GM12878 (cell line): ENCODE data around the gene MGAT3. TPM values are rescaled to one million over a fixed set of nuclear protein-coding genes. Genes with fewer than 3 reads are reported as not detected.
A peak's percentile ranks its signal among the peaks of the same experiment; 100 is the strongest.

ENCODE experiments used
- ATAC-seq: fragments of 200-7000 bp; cut with Tn5 transposase; 3 replicates; pipeline ENCODE4 v1.9.1; 2020; ENCODE audit warnings: mild to moderate bottlenecking, moderate library complexity
- BruUV-seq: library from RNA; stranded (reverse); fragments of 400-500 nt; replicated peaks from 2 replicates; lab custom pipeline; 2021; lab: Mats Ljungman, UMichigan
- CTCF ChIA-PET: fragments of 300-600 bp; sonication (Branson Sonifier 250); formaldehyde crosslinking; extraction: SDS; loops from one replicate; lab custom pipeline; 2021; ENCODE audit warnings: inconsistent platforms; lab: Yijun Ruan, JAX
- POLR2A ChIA-PET: fragments of 350-600 bp; formaldehyde crosslinking; extraction: SDS; loops from one replicate; lab custom pipeline; 2021; ENCODE audit warnings: inconsistent platforms; lab: Charles Lee
- RAD21 ChIA-PET: fragments of 300-600 bp; sonication (Branson Sonifier 250); formaldehyde crosslinking; loops from one replicate; lab custom pipeline; 2023; ENCODE audit warnings: antibody characterized with exemption; ENCODE audit not compliant: unreplicated experiment; lab: Charles Lee
- SMC1A ChIA-PET: fragments of 300-600 bp; sonication (Branson Sonifier 250); formaldehyde crosslinking; loops from one replicate; lab custom pipeline; 2023; ENCODE audit not compliant: unreplicated experiment, uncharacterized antibody; lab: Charles Lee
- DNase-seq: peaks from one replicate; pipeline ENCODE4 v3.0.0-alpha.2; 2011; ENCODE audit warnings: low read depth, low spot score
- FAIRE-seq: peaks from 3 replicates; lab custom pipeline; 2011; peaks lifted over from hg19 to GRCh38; lab: Jason Lieb, UNC
- H2AFZ ChIP-seq: 2 replicates; pipeline ENCODE4 v1.6.0; 2011; ENCODE audit warnings: low read depth, low read length, control low read depth; ENCODE audit not compliant: control insufficient read depth
- H3K27ac ChIP-seq: 2 replicates; pipeline ENCODE4 v1.5.1; 2011; ENCODE audit warnings: control low read depth; ENCODE audit not compliant: control insufficient read depth, insufficient read depth
- H3K27me3 ChIP-seq, 2 experiments: replicated peaks in 1 of 2; 2 replicates each; pipeline versions ENCODE4 v1.6.0 to v1.6.1; 2011; ENCODE audit warnings: low read length in 1 of 2; ENCODE audit not compliant: control insufficient read depth in 2 of 2, insufficient read depth in 2 of 2
- H3K36me3 ChIP-seq, 2 experiments: 2 replicates each; pipeline ENCODE4 v1.5.1; 2011; ENCODE audit warnings: low read length in 1 of 2; ENCODE audit not compliant: control insufficient read depth in 2 of 2, insufficient read depth in 2 of 2
- H3K4me1 ChIP-seq: 2 replicates; pipeline ENCODE4 v1.6.1; 2011; ENCODE audit warnings: mild to moderate bottlenecking, low read length, moderate library complexity, mixed read lengths; ENCODE audit not compliant: control insufficient read depth, insufficient read depth
- H3K4me2 ChIP-seq: 2 replicates; pipeline ENCODE4 v1.6.0; 2011; ENCODE audit warnings: control low read depth; ENCODE audit not compliant: control insufficient read depth, insufficient read depth
- H3K4me3 ChIP-seq: fragments of 200-600 bp; sonication (generic); 2 replicates; pipeline ENCODE4 v1.5.1; 2016
- H3K79me2 ChIP-seq: 2 replicates; pipeline ENCODE4 v1.6.0; 2011; ENCODE audit warnings: low read length; ENCODE audit not compliant: control insufficient read depth, insufficient read depth
- H3K9ac ChIP-seq: 2 replicates; pipeline ENCODE4 v1.8.0; 2011; ENCODE audit warnings: low read length, control low read depth, mixed read lengths; ENCODE audit not compliant: control insufficient read depth, insufficient read depth
- H3K9me3 ChIP-seq: replicated peaks from 3 replicates; pipeline ENCODE4 v1.5.1; 2011; ENCODE audit warnings: mild to moderate bottlenecking, low read length; ENCODE audit not compliant: control insufficient read depth, insufficient read depth
- H4K20me1 ChIP-seq: 2 replicates; pipeline ENCODE4 v1.6.0; 2011; ENCODE audit not compliant: control insufficient read depth, insufficient read depth
- CUX1 ChIP-seq: IDR thresholded peaks from 2 replicates; pipeline ENCODE4 v1.6.1; 2012; ENCODE audit warnings: improper control_type of control experiment, low read depth, low read length; ENCODE audit not compliant: insufficient replicate concordance
- ELK1 ChIP-seq: IDR thresholded peaks from 2 replicates; pipeline ENCODE4 v1.6.1; 2012; ENCODE audit warnings: low read depth, low read length, improper control_type of control experiment
- IRF4 ChIP-seq: IDR thresholded peaks from 2 replicates; pipeline ENCODE4 v1.6.1; 2011; ENCODE audit warnings: low read depth, low read length
- MTA2 ChIP-seq: fragments of 450-650 bp; IDR thresholded peaks from 2 replicates; pipeline ENCODE4 v1.6.1; 2016; ENCODE audit warnings: low read depth, mild to moderate bottlenecking, moderate library complexity
- MXI1 ChIP-seq: fragments of 150-350 bp; IDR thresholded peaks from 2 replicates; pipeline ENCODE4 v1.6.1; 2011; ENCODE audit warnings: low read depth, mild to moderate bottlenecking, inconsistent platforms, low read length, improper control_type of control experiment
- NR2C2 ChIP-seq: IDR thresholded peaks from 2 replicates; pipeline ENCODE4 v1.6.1; 2011; ENCODE audit warnings: borderline replicate concordance, low read depth; ENCODE audit not compliant: control insufficient read depth, insufficient read length
- POLR2A ChIP-seq: IDR thresholded peaks from 2 replicates; pipeline ENCODE4 v1.6.1; 2011; ENCODE audit warnings: low read depth, mild to moderate bottlenecking, low read length
- RB1 ChIP-seq: fragments of 450-650 bp; formaldehyde crosslinking; IDR thresholded peaks from 2 replicates; pipeline ENCODE4 v1.6.1; 2017; ENCODE audit warnings: mild to moderate bottlenecking, borderline replicate concordance
- TAF1 ChIP-seq: IDR thresholded peaks from 2 replicates; pipeline ENCODE4 v1.6.1; 2011; ENCODE audit warnings: mild to moderate bottlenecking, low read depth, low read length, borderline replicate concordance
- ZBTB33 ChIP-seq: fragments of 450-650 bp; IDR thresholded peaks from 2 replicates; pipeline ENCODE4 v1.6.1; 2017; ENCODE audit warnings: mild to moderate bottlenecking
- WGBS: methylation state at CpG from one replicate; pipeline ENCODE4 v1.1.6; 2016; ENCODE audit warnings: low lambda C conversion rate; ENCODE audit not compliant: insufficient replicate concordance, insufficient coverage; ENCODE audit errors: missing lambda C conversion rate; 5-methylcytosine and 5-hydroxymethylcytosine counted together
- in situ Hi-C: fragments of 300-500 bp; cut with MboI; formaldehyde crosslinking; loops from 9 replicates; pipeline ENCODE4 v1.14.3; 2018; ENCODE audit warnings: mixed read lengths
- intact Hi-C: fragments of 100-400 bp; cut with micrococcal nuclease; formaldehyde crosslinking; loops from one replicate; pipeline ENCODE4 v1.14.2; 2022; ENCODE audit not compliant: unreplicated experiment
- polyA plus RNA-seq, 11 experiments: library from polyadenylated mRNA; depleted of rRNA in 4 of 11; unstranded in 6 of 11; stranded (reverse) in 5 of 11; fragments of >200 nt; fragmentation: Nextera tagmentation in 4 of 11; fragmentation: Illumina TruSeq in 1 of 11; extraction: Ambion mirVana in 4 of 11; extraction: Trizol in 1 of 11; gene quantifications; 1 replicate in 1 of 11; 2 replicates in 10 of 11; pipeline versions ENCODE4 v1.2.1 to v1.2.3, GENCODE V29; 2011 to 2016; ENCODE audit warnings: inconsistent platforms in 2 of 11, missing spikeins in 2 of 11, low read depth in 1 of 11
- total RNA-seq, 4 experiments: library from RNA; depleted of rRNA in 3 of 4; stranded (reverse); fragments of >200 nt in 3 of 4; fragmentation: Illumina TruSeq in 1 of 4; extraction: Trizol in 1 of 4; gene quantifications; 2 replicates each; pipeline versions ENCODE4 v1.2.1 to v1.2.3, GENCODE V29; 2013 to 2021
- TF ChIP-seq, protein P1 (sequence below): fragments of 450-650 bp; IDR thresholded peaks from 2 replicates; pipeline ENCODE4 v1.6.1; 2017; ENCODE audit warnings: antibody characterized with exemption, mild to moderate bottlenecking, moderate library complexity

The MGAT3 gene
- total and polyA plus RNA-seq, 10 of the 15 experiments (the other 5 are each of a cell fraction or from before 2014, with no cell fraction given) = 0.32 to 40.2 (median 11.9) TPM

DNA sequence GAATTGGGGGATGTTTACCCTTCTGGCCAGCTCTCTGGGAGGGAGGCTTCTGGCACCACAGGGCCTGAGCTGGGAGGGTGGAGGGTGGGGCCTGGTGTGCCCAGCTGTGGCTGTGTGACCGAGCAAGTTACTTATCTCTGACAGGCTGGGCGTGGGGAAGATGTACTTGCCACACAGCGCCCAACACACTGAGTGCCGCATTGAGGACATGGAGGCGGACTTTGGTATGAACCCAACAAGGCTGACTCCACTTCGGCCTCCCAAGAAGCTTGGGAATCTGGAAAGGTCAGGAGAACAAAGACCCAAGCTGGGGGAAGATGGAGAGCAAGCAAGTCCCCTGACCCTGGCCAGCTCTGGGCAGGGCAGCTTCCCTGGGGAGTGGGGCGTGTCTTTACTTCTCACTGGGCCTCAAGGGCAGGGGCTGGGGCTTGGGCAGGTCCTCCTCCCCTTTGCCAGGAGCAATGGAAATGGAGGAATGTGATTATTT, 2.4 kb upstream of the MGAT3 start:
- no peak for FAIRE-seq
- in situ Hi-C loops = no loop called here
- ATAC-seq = 0 out of 3 replicates have a peak, but pooled peaks have one; percentile 8
- no peak for DNase-seq
- Histone ChIP-seq H3K4me1 (peaks cover 20% of the 10 kb centered on the region), H3K9ac (no peak overlapping the region), H3K36me3 (no peaks in the 10 kb centered on the region; a peak in 1 of 4 replicates), H2AFZ (no peak overlapping the region), H3K27ac (no peak overlapping the region), H4K20me1 (no peaks in the 10 kb centered on the region), H3K4me2 (no peak overlapping the region), H3K79me2 (peaks cover 58% of the 10 kb centered on the region), H3K27me3 (no peaks in the 10 kb centered on the region), H3K4me3 (no peak overlapping the region), H3K9me3 (no peaks in the 10 kb centered on the region)
- WGBS = 86% methylated on average over 7 of the region's 7 CpGs
- SMC1A ChIA-PET = interaction anchor here (1.2 to 3.5 kb wide), 4 partner anchors 9 to 17 kb away, joined by 4 to 17 read pairs (median 4); no protein-coding TSS in a partner anchor
- no TSS peak for BruUV-seq
- intact Hi-C loops = no loop called here
- RAD21 ChIA-PET = interaction anchor here (1.0 to 1.6 kb wide), 5 partner anchors 12 to 44 kb away, joined by 3 to 5 read pairs (median 4); no protein-coding TSS in a partner anchor
- CTCF ChIA-PET = interaction anchor here (1.0 to 3.9 kb wide), 6 partner anchors 10 to 60 kb away, joined by 3 to 23 read pairs (median 3); no protein-coding TSS in a partner anchor
- POLR2A ChIA-PET = interaction anchor here (1.0 to 2.2 kb wide), 3 partner anchors 7 to 14 kb away, joined by 3 to 9 read pairs (median 4); no protein-coding TSS in a partner anchor
- TF ChIP-seq, protein P1, sequence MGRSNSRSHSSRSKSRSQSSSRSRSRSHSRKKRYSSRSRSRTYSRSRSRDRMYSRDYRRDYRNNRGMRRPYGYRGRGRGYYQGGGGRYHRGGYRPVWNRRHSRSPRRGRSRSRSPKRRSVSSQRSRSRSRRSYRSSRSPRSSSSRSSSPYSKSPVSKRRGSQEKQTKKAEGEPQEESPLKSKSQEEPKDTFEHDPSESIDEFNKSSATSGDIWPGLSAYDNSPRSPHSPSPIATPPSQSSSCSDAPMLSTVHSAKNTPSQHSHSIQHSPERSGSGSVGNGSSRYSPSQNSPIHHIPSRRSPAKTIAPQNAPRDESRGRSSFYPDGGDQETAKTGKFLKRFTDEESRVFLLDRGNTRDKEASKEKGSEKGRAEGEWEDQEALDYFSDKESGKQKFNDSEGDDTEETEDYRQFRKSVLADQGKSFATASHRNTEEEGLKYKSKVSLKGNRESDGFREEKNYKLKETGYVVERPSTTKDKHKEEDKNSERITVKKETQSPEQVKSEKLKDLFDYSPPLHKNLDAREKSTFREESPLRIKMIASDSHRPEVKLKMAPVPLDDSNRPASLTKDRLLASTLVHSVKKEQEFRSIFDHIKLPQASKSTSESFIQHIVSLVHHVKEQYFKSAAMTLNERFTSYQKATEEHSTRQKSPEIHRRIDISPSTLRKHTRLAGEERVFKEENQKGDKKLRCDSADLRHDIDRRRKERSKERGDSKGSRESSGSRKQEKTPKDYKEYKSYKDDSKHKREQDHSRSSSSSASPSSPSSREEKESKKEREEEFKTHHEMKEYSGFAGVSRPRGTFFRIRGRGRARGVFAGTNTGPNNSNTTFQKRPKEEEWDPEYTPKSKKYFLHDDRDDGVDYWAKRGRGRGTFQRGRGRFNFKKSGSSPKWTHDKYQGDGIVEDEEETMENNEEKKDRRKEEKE = no peak
- TF ChIP-seq RB1 = no peak
- TF ChIP-seq CUX1 = no peak
- TF ChIP-seq POLR2A = no peak
- TF ChIP-seq MTA2 = no peak
- no peak for TF ChIP-seq ELK1
- no peak for TF ChIP-seq MXI1
- TF ChIP-seq NR2C2 = no peak
- no peak for TF ChIP-seq TAF1
- TF ChIP-seq ZBTB33 = no peak
- no peak for TF ChIP-seq IRF4
